NCI-H1436 treated with DMSO at 0.1 percent for 48 hours (cell line): ENCODE measurements around the gene SPSB3.
"Not testable (repeated sequence)": the region's sequence is repeated elsewhere in the genome, so short reads cannot be mapped to it uniquely, and the experiment has no call there.

Source experiments
- DNase-seq: peaks from one replicate; lab custom pipeline; 2025; lab: John Stamatoyannopoulos, UW

The SPSB3 gene

GRCh38 chr16:1816396-1817275 is 34.3 kb upstream of the SPSB3 start:
- DNase-seq = no peak

- DNase-seq = no peak
Measured at GRCh38 chr16:1815461-1815860, 33.1 kb upstream of the SPSB3 start.

- no peak for DNase-seq
Measured at GRCh38 chr16:1812732-1813163, 30.4 kb upstream of the SPSB3 start.

GRCh38 chr16:1810536-1810935 is 28.2 kb upstream of the SPSB3 start:
- DNase-seq = no peak

DNA sequence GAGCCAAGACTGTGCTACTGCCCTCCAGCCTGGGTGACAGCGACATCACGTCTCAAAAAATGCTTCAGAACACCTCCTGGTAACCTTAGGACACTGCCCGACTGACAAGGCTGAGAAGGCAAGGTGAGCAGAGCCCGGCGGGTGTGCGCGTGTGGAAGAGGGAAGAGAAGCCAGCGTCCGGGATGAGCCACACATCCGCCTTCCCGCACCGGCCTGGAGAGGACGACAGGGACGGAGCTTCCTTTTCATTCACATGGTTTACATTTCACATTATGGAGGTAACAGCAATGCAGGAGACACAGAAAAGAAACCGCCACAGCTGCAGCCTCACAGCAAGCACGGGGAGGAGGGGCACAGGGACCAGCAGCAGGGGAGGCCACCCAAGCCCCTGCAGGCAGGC is 27.7 kb upstream of the SPSB3 start:
- DNase-seq = no peak

- DNase-seq = no peak
Measured at GRCh38 chr16:1809281-1809801, 27.0 kb upstream of the SPSB3 start.

DNA sequence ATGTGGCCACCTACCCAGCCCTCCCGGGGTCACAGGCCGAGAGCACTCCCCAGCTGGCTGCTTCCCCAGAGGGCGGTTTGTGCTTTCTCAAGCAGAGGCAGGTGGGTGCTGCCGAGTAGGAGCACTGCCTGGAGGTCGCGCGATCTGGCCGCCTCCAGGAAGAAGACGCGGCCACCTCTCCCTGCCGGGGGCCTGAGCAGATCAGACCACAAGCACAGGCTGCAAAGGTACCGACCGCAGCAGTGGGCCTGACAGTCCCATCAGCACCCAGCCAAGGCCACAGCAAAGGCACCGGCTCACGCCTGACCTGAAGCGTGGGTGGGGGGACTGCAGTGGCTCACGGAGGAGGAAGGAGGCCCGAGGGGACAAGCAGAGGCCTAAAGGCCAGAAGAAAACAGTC is 26.3 kb upstream of the SPSB3 start:
- DNase-seq = no peak

- DNase-seq = no peak
Measured at GRCh38 chr16:1807626-1808025, 25.3 kb upstream of the SPSB3 start.

GRCh38 chr16:1800701-1801100 is 18.3 kb upstream of the SPSB3 start:
- no peak for DNase-seq

DNA sequence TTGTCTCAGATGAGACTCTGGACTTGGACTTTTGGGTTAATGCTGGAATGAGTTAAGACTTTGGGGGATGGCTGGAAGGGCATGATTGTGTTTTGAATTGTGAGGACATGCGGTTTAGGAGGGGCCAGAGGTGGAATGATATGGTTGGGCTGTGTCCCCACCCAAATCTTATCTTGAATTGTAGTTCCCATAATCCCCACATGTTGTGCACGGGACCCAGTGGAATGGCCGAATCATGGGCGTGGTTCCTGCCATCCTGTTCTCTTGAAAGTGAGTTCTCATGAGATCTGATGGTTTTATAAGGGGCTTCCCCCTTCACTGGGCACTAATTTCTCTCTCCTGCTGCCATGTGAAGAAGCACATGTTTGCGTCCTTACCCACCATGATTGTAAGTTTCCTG is 16.9 kb upstream of the SPSB3 start:
- not testable (repeated sequence) for DNase-seq

GRCh38 chr16:1794908-1795666 is 12.7 kb upstream of the SPSB3 start:
- DNase-seq = no peak

DNA sequence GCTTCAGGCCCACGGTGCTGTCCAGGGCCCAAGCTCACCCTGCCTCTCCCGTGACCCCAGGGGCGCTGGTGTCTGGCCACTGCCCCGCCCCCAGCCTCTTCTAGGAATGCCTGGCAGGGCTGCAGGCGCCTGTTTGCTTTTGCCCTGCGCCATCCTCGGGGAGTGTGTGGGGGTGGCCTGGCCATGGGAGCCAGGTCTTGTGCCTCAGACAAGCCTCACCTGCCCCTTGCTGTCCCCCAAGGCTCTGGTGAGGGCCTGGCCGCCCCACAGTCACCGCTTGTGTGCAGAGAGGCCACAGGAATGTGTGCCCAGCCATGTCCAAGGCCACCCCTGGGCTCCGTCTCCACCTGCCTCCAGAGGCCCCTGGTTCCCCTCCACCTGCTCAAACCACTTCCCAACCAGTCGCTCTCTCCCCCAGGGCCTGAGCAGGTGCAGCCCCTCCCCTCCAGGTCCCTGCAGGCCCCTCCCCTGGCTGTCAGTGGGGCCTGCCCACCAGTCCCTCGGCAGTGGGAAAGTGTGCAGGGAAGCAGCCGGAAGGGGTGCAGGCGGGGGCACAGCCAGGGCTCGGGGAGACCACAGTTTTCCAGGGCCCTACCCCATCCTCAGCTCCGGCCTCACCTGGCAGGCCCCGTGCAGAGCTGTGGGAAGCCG is 12.0 kb upstream of the SPSB3 start:
- no peak for DNase-seq

DNA sequence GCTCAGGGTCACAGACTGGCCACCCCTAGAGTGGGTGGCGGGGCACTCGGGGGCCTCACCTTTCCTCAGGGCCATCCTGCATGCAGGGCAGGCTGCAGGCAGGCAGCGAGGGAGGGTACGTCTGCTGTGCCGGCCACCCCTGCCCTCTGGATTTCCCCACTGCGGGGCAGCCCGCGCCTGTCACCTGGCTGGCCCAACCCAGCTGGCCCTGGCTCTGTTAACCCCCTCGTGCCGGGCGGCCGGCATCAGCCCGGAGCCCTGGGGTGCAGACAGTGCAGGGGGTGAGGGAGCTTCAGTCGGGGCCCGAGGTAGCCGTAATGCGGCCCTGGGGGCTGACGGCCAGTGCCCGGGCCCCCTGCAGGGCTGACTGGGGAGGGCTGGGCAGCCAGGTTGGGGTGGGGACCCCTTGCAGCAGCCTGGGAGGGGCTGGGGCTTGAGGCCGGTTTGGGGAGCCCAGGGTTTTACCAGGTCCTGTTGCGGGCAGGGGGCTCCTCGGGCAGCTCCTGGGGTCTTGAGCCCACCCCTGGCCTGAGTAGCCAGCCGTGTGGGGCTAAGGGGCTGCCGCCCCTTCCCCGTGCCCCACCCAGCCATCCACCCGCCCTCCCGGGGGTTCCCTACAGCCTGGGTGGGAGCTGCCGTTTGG is 11.3 kb upstream of the SPSB3 start, which contains the start of gene IGFALS:
Gene IGFALS, minus strand, starts transcription at position 128 of the 643 bp plus-strand sequence. Its CDS starts 53 bp downstream, at position 75.
- no peak for DNase-seq

DNA sequence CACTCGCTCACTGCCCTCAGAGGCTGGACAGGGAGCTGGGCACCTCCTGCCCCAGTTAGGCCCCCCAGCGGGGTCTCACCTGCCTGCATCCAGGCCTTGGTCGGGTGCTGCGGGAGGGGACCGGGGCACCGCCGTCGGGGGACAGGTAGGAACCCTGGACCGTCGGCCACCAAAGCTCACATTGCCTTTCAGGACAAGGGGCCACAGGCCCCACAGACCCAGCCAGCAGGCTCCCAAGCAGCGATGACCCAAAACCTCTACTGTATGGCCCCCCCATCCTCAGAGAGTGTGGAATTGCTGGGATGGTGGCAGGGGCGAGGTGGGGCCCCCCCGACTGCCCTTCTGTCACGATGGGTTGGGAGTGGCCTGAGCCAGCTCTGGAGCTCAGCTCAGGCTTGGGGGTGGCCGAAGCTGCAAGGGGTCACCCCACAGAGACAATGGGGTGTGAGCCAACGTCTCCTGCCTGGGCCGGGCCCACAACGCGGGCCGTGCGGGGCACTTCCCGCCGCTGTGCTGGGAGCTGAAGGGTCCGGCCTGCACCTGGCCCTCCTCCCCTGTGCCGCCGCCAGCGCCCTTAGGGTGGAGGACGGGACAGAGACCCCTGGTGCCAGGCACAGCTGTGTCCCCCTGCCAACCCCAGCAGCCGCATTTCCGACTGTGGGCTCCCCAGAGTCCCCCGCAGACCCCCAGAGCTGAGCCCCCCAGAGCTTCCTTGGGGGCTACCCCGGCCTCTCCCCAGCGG is 10.6 kb upstream of the SPSB3 start:
- DNase-seq = no peak

GRCh38 chr16:1791943-1792812 is 9.8 kb upstream of the SPSB3 start:
- DNase-seq = no peak

- DNase-seq = no peak
Measured at GRCh38 chr16:1791256-1791942, 9.0 kb upstream of the SPSB3 start.

DNA sequence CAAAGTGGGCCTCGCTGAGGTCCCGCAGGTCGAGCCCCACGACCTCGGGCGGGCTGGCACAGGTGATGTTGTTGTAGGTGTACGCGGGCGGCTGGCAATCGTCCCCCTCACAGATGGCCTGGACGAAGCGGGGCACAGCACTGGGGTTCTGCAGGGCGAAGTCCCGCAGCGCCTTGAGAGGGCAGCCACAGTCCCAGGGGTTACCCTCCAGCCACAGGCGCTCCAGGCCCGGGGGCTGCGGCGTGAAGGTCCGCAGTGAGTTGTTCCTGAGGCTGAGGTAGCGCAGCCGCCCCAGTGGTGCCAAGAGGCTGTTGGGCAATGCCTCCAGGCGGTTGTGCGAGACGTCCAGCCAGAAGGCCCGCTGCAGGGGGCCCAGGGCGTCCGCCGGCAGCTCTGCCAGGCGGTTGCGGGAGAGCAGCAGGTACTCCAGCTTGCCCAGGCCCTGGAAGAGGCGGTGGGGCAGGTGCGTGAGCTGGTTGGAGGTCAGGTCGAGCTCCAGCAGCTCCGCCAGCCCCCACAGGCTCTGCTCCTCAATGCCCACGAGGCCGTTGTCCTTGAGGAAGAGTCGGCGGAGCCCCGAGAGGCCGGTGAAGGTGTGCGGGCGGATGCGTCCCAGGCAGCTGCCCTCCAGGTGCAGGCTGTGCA is 8.4 kb upstream of the SPSB3 start:
- DNase-seq = no peak

DNA sequence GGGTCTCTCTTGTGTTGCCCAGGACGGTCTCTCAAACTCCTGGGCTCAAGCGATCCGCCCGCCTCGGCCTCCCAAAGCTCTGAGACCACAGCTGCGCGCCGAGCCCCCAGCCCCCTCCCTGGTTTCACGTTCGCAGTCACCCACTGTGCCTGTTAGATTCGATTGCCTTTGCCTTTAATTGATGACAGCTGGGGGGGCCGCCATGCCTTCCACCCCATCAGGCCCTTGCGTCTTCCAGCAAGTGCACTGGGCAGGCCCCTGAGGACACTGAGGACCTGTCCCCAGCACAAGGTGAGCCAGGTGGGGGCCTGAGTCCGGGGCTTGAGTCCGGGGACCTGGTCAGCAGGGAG is 7.9 kb upstream of the SPSB3 start:
- DNase-seq = no peak

- no peak for DNase-seq
Measured at GRCh38 chr16:1789643-1790045, 7.3 kb upstream of the SPSB3 start.
